Epithelial cell of proximal tubule (primary cell): ENCODE results near the gene TMEM62. TPM values are rescaled to one million over a fixed set of nuclear protein-coding genes. Genes with fewer than 3 reads are reported as not detected.
"Not testable (repeated sequence)": the region's sequence is repeated elsewhere in the genome, so short reads cannot be mapped to it uniquely, and the experiment has no call there.

Experiments used
- DNase-seq: peaks from one replicate; pipeline ENCODE4 v3.0.0-alpha.2; 2011; ENCODE audit warnings: low read depth
- H3K4me3 ChIP-seq: 2 replicates; pipeline ENCODE4 v1.5.1; 2011; ENCODE audit warnings: low read depth, mild to moderate bottlenecking, low read length
- CTCF ChIP-seq: conservative IDR thresholded peaks from 2 replicates; pipeline ENCODE4 v1.5.1; 2012; ENCODE audit warnings: low read depth, mild to moderate bottlenecking, low read length
- total RNA-seq: library from RNA; depleted of rRNA; stranded (reverse); fragments of >200 nt; gene quantifications from 2 replicates; pipeline ENCODE4 v1.2.3, GENCODE V29; 2015

The TMEM62 gene
- total RNA-seq, 1 donor from 2014 or later: 22.6 TPM

GRCh38 chr15:43118829-43119228, 14.6 kb upstream of the TMEM62 start:
- DNase-seq: no peak
- no peak overlapping the region for H3K4me3 ChIP-seq
- TF ChIP-seq CTCF: no peak

GRCh38 chr15:43121863-43122262, 11.5 kb upstream of the TMEM62 start:
- H3K4me3 ChIP-seq: no peak overlapping the region
- TF ChIP-seq CTCF: no peak
- DNase-seq: no peak

- TF ChIP-seq CTCF: no peak
- no peak for DNase-seq
Measured at GRCh38 chr15:43125100-43125661, 8.2 kb upstream of the TMEM62 start.

GRCh38 chr15:43126356-43126755, 7.0 kb upstream of the TMEM62 start:
- no peak overlapping the region for H3K4me3 ChIP-seq
- DNase-seq: no peak
- TF ChIP-seq CTCF: no peak

More at GRCh38 chr15:43125100-43125661, 8.2 kb upstream of the TMEM62 start:
- H3K4me3 ChIP-seq: no peak overlapping the region

- no peak for DNase-seq
- no peak for TF ChIP-seq CTCF
- H3K4me3 ChIP-seq: no peak overlapping the region
Measured at GRCh38 chr15:43127752-43128151, 5.6 kb upstream of the TMEM62 start.

- DNase-seq, H3K4me3 ChIP-seq: not testable (repeated sequence)
Measured at GRCh38 chr15:43128174-43128979, 5.0 kb upstream of the TMEM62 start.

GRCh38 chr15:43128980-43129335, 4.4 kb upstream of the TMEM62 start:
- DNase-seq: no peak
- TF ChIP-seq CTCF: no peak
- H3K4me3 ChIP-seq: no peak overlapping the region
